Vagina (tissue), 2 donors: ENCODE results near the gene SEMA3E. TPM values are rescaled to one million over a fixed set of nuclear protein-coding genes. Genes with fewer than 3 reads are reported as not detected.

ENCODE experiments used
- DNase-seq, 2 donors: peaks; one replicate each; pipeline ENCODE4 v3.0.0-alpha.2; 2017; ENCODE audit errors: extremely low spot score in 2 of 2
- H3K27ac ChIP-seq: fragments of 200-600 bp; sonication (generic); one replicate; pipeline ENCODE4 v1.5.1; 2019
- H3K27me3 ChIP-seq: fragments of 200-600 bp; sonication (generic); one replicate; pipeline ENCODE4 v1.5.1; 2019
- H3K36me3 ChIP-seq, 2 donors: fragments of 200-600 bp; sonication (generic); one replicate each; pipeline ENCODE4 v1.5.1; 2017 to 2019
- H3K4me1 ChIP-seq: fragments of 200-600 bp; sonication (generic); one replicate; pipeline ENCODE4 v1.5.1; 2019
- H3K4me3 ChIP-seq, 2 donors: fragments of 200-600 bp; sonication (generic); 1 replicate in 1 of 2; 2 replicates in 1 of 2; pipeline ENCODE4 v1.5.1; 2016 to 2019
- H3K9me3 ChIP-seq: fragments of 200-600 bp; sonication (generic); one replicate; pipeline ENCODE4 v1.5.1; 2019
- POLR2A ChIP-seq, 2 donors: fragments of 450-650 bp; IDR thresholded peaks; one replicate each; pipeline ENCODE4 v1.6.1; 2017; ENCODE audit warnings: antibody characterized with exemption in 2 of 2, mild to moderate bottlenecking in 2 of 2, moderate library complexity in 2 of 2
- POLR2AphosphoS5 ChIP-seq, 2 donors: sonication (generic); formaldehyde crosslinking; IDR thresholded peaks; one replicate each; pipeline ENCODE4 v1.9.0; 2017; ENCODE audit warnings: antibody characterized with exemption in 2 of 2, mild to moderate bottlenecking in 2 of 2, low read depth in 1 of 2; ENCODE audit not compliant: insufficient read depth in 1 of 2
- intact Hi-C: fragments of 100-400 bp; cut with DNase I; formaldehyde crosslinking; loops from one replicate; pipeline ENCODE4 v1.15.1; 2023
- total RNA-seq: library from RNA; depleted of rRNA; stranded (reverse); fragments of >200 nt; gene quantifications from one replicate; pipeline ENCODE4 v1.2.3, GENCODE V29; 2016
- TF ChIP-seq, protein P1 (sequence below), 3 experiments: fragments of 450-650 bp in 2 of 3; fragments of 200-600 bp in 1 of 3; sonication (generic) in 1 of 3; IDR thresholded peaks; one replicate each; pipeline ENCODE4 v1.5.1; 2017 to 2019; ENCODE audit warnings: antibody characterized with exemption in 3 of 3, mild to moderate bottlenecking in 2 of 3, moderate library complexity in 2 of 3

SEMA3E gene
- total RNA-seq, 1 donor from 2014 or later, result 4.4 TPM

DNA sequence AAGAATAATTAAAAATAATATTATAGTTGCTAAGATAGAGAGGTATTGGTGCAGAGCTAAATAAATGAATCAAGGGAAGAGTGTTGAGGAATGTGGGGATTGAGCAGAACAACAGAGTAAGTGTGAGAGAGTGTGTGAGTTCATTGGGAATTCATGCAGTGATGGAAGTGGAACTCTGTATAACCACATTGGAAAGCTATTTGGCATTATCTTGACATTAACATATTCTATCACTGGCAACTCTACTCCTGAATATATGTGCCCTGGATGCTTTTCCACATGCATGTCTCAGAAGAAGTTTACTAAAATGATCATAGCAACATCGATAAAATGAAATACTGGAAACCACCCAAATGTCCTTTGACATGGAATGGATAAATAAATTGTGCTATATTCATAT, 164.1 kb downstream of the SEMA3E start:
- no peaks in the 10 kb centered on the region for H3K4me1 ChIP-seq
- TF ChIP-seq POLR2AphosphoS5 (IDR thresholded peaks at IDR 0.05; ENCODE audit: insufficient read depth in 1 of 2, low read depth in 1 of 2) (no peak), POLR2A (IDR thresholded peaks at IDR 0.05) (no peak)
- TF ChIP-seq, protein P1, sequence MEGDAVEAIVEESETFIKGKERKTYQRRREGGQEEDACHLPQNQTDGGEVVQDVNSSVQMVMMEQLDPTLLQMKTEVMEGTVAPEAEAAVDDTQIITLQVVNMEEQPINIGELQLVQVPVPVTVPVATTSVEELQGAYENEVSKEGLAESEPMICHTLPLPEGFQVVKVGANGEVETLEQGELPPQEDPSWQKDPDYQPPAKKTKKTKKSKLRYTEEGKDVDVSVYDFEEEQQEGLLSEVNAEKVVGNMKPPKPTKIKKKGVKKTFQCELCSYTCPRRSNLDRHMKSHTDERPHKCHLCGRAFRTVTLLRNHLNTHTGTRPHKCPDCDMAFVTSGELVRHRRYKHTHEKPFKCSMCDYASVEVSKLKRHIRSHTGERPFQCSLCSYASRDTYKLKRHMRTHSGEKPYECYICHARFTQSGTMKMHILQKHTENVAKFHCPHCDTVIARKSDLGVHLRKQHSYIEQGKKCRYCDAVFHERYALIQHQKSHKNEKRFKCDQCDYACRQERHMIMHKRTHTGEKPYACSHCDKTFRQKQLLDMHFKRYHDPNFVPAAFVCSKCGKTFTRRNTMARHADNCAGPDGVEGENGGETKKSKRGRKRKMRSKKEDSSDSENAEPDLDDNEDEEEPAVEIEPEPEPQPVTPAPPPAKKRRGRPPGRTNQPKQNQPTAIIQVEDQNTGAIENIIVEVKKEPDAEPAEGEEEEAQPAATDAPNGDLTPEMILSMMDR (IDR thresholded peaks at IDR 0.05), result no peak
- H3K27me3 ChIP-seq, result no peaks in the 10 kb centered on the region
- no peak overlapping the region for H3K27ac ChIP-seq
- no peak for DNase-seq
- H3K36me3 ChIP-seq, result no peaks in the 10 kb centered on the region
- intact Hi-C loops, result no loop called here
- H3K4me3 ChIP-seq, result no peak overlapping the region
- H3K9me3 ChIP-seq, result no peaks in the 10 kb centered on the region

- Histone ChIP-seq H3K4me1 (no peaks in the 10 kb centered on the region), H3K9me3 (no peaks in the 10 kb centered on the region), H3K4me3 (no peak overlapping the region), H3K27me3 (no peaks in the 10 kb centered on the region), H3K27ac (no peak overlapping the region), H3K36me3 (no peaks in the 10 kb centered on the region)
- intact Hi-C loops, result no loop called here
- no peak for DNase-seq
- TF ChIP-seq POLR2A (IDR thresholded peaks at IDR 0.05) (no peak), POLR2AphosphoS5 (IDR thresholded peaks at IDR 0.05; ENCODE audit: insufficient read depth in 1 of 2, low read depth in 1 of 2) (no peak)
- TF ChIP-seq, protein P1 (IDR thresholded peaks at IDR 0.05), result no peak
Measured at GRCh38 chr7:83484266-83484665, 164.7 kb downstream of the SEMA3E start.

DNA sequence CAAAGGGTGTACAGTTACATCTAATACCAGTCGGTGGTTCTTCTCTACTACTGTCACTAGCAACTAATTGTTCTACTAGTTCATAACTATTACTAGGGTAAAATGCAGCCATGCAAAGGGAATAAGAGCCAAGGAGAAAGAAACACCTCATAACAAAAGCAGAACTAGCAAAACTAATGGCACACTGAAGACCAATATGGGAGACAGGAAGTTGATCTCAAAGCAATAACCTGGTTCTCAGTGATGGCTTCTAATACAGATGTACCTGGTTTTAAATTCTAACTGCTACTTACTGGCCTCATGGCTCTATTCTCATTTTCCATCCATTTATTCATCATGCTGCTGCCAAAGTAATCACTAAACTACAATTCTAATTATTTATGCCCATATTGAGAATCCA, 170.3 kb downstream of the SEMA3E start:
- Histone ChIP-seq H3K36me3 (no peaks in the 10 kb centered on the region), H3K27me3 (no peaks in the 10 kb centered on the region), H3K9me3 (no peaks in the 10 kb centered on the region), H3K4me1 (peaks cover 10% of the 10 kb centered on the region), H3K4me3 (no peak overlapping the region), H3K27ac (no peak overlapping the region)
- intact Hi-C loops, result no loop called here
- no peak for DNase-seq
- TF ChIP-seq, protein P1 (IDR thresholded peaks at IDR 0.05), result no peak
- TF ChIP-seq POLR2A (IDR thresholded peaks at IDR 0.05), result no peak
- no peak for TF ChIP-seq POLR2AphosphoS5 (IDR thresholded peaks at IDR 0.05; ENCODE audit: insufficient read depth in 1 of 2, low read depth in 1 of 2)

GRCh38 chr7:83476511-83477050, 172.4 kb downstream of the SEMA3E start:
- Histone ChIP-seq H3K4me1 (peaks cover 10% of the 10 kb centered on the region), H3K27me3 (no peaks in the 10 kb centered on the region), H3K27ac (no peak overlapping the region), H3K4me3 (no peak overlapping the region), H3K36me3 (no peaks in the 10 kb centered on the region), H3K9me3 (no peaks in the 10 kb centered on the region)
- DNase-seq, result no peak
- no peak for TF ChIP-seq POLR2A (IDR thresholded peaks at IDR 0.05)
- TF ChIP-seq POLR2AphosphoS5 (IDR thresholded peaks at IDR 0.05; ENCODE audit: insufficient read depth in 1 of 2, low read depth in 1 of 2), result no peak
- TF ChIP-seq, protein P1 (IDR thresholded peaks at IDR 0.05), result no peak
- intact Hi-C loops, result no loop called here

- TF ChIP-seq, protein P1 (IDR thresholded peaks at IDR 0.05), result no peak
- no peak for TF ChIP-seq POLR2AphosphoS5 (IDR thresholded peaks at IDR 0.05; ENCODE audit: insufficient read depth in 1 of 2, low read depth in 1 of 2)
- no peak for TF ChIP-seq POLR2A (IDR thresholded peaks at IDR 0.05)
- H3K9me3 ChIP-seq, result no peaks in the 10 kb centered on the region
- H3K4me1 ChIP-seq, result peaks cover 10% of the 10 kb centered on the region
- no peaks in the 10 kb centered on the region for H3K27me3 ChIP-seq
- H3K36me3 ChIP-seq, result no peaks in the 10 kb centered on the region
- H3K4me3 ChIP-seq, result no peak overlapping the region
- H3K27ac ChIP-seq, result no peak overlapping the region
- intact Hi-C loops, result no loop called here
- DNase-seq, result no peak
Measured at GRCh38 chr7:83475420-83475819, 173.5 kb downstream of the SEMA3E start.
